Endothelial cell of umbilical vein (primary cell): Measurements from ENCODE around the gene STX8. TPM values are rescaled to one million over a fixed set of nuclear protein-coding genes. Genes with fewer than 3 reads are reported as not detected.

Source experiments
- BruUV-seq: library from RNA; stranded (reverse); fragments of 400-500 nt; replicated peaks from 2 replicates; lab custom pipeline; 2021; lab: Mats Ljungman, UMichigan
- CTCF ChIA-PET: fragments of 300-600, 350-600 bp; sonication (Branson Sonifier 250); formaldehyde crosslinking; loops from one replicate; lab custom pipeline; 2021; ENCODE audit warnings: antibody characterized with exemption, inconsistent platforms; lab: Charles Lee
- POLR2A ChIA-PET: fragments of 300-600, 350-600 bp; sonication (Branson Sonifier 250); formaldehyde crosslinking; loops from one replicate; lab custom pipeline; 2021; ENCODE audit warnings: antibody characterized with exemption, inconsistent platforms; lab: Charles Lee
- DNase-seq: peaks from one replicate; pipeline ENCODE4 v3.0.0-alpha.2; 2011; ENCODE audit warnings: low read depth, low spot score
- FAIRE-seq: peaks from 2 replicates; lab custom pipeline; 2011; peaks lifted over from hg19 to GRCh38; lab: Jason Lieb, UNC
- H2AFZ ChIP-seq: 2 replicates; pipeline ENCODE4 v1.6.0; 2012; ENCODE audit warnings: low read depth, low read length, control low read depth, inconsistent platforms
- H3K27ac ChIP-seq: 2 replicates; pipeline ENCODE4 v1.5.1; 2011; ENCODE audit warnings: low read depth, mild to moderate bottlenecking, control low read depth, low read length, moderate library complexity; ENCODE audit not compliant: insufficient read depth
- H3K27me3 ChIP-seq, 2 experiments: 2 replicates each; pipeline versions ENCODE4 v1.6.0 to v1.6.1; 2011; ENCODE audit warnings: low read length in 2 of 2, mixed read lengths in 1 of 2; ENCODE audit not compliant: control insufficient read depth in 2 of 2, insufficient read depth in 2 of 2
- H3K36me3 ChIP-seq, 2 experiments: 2 replicates in 1 of 2; 3 replicates in 1 of 2; pipeline ENCODE4 v1.5.1; 2011; ENCODE audit warnings: low read length in 2 of 2, mild to moderate bottlenecking in 1 of 2, moderate library complexity in 1 of 2; ENCODE audit not compliant: control insufficient read depth in 2 of 2, insufficient read depth in 2 of 2; ENCODE audit errors: extremely low read depth in 1 of 2
- H3K4me1 ChIP-seq: 3 replicates; pipeline ENCODE4 v1.5.1; 2011; ENCODE audit warnings: mild to moderate bottlenecking, low read length; ENCODE audit not compliant: control insufficient read depth, insufficient read depth; ENCODE audit errors: extremely low read depth
- H3K4me2 ChIP-seq: 2 replicates; pipeline ENCODE4 v1.6.1; 2011; ENCODE audit warnings: low read length, control low read depth, mixed read lengths; ENCODE audit not compliant: insufficient read depth
- H3K4me3 ChIP-seq, 3 experiments: fragments of 200-600 bp in 1 of 3; sonication (generic), shearing (Covaris generic) in 1 of 3; replicated peaks in 1 of 3; 2 replicates each; pipeline ENCODE4 v1.5.1; 2011 to 2016; ENCODE audit warnings: control low read depth in 3 of 3, low read length in 3 of 3, mild to moderate bottlenecking in 2 of 3, inconsistent platforms in 1 of 3, low read depth in 1 of 3, moderate library complexity in 1 of 3; ENCODE audit not compliant: insufficient read depth in 1 of 3
- H3K79me2 ChIP-seq: 2 replicates; pipeline ENCODE4 v1.6.0; 2012; ENCODE audit warnings: low read length, inconsistent platforms; ENCODE audit not compliant: control insufficient read depth, insufficient read depth
- H3K9ac ChIP-seq: replicated peaks from 2 replicates; pipeline ENCODE3; 2011; ENCODE audit warnings: low read length, control low read depth; ENCODE audit not compliant: insufficient read depth; ENCODE audit errors: extremely low read depth
- H3K9me1 ChIP-seq: replicated peaks from 3 replicates; pipeline ENCODE4 v1.6.0; 2011; ENCODE audit warnings: mild to moderate bottlenecking, low read length; ENCODE audit not compliant: control insufficient read depth, insufficient read depth; ENCODE audit errors: extremely low read depth
- H3K9me3 ChIP-seq: replicated peaks from 2 replicates; pipeline ENCODE4 v1.5.1; 2012; ENCODE audit warnings: low read length, inconsistent platforms; ENCODE audit not compliant: control insufficient read depth, insufficient read depth
- H4K20me1 ChIP-seq: replicated peaks from 2 replicates; pipeline ENCODE3; 2011; ENCODE audit warnings: mild to moderate bottlenecking, low read length; ENCODE audit not compliant: control insufficient read depth, insufficient read depth; ENCODE audit errors: extremely low read depth
- EZH2 ChIP-seq: IDR thresholded peaks from 2 replicates; pipeline ENCODE4 v1.6.1; 2012; ENCODE audit warnings: borderline replicate concordance, low read depth, mild to moderate bottlenecking, moderate library complexity, low read length, inconsistent platforms; ENCODE audit not compliant: severe bottlenecking
- FOS ChIP-seq: IDR thresholded peaks from 2 replicates; pipeline ENCODE4 v1.6.1; 2011; ENCODE audit warnings: mild to moderate bottlenecking, low read length, moderate library complexity, borderline replicate concordance; ENCODE audit not compliant: insufficient read depth
- GATA2 ChIP-seq: IDR thresholded peaks from 2 replicates; pipeline ENCODE4 v1.7.0; 2011; ENCODE audit warnings: low read depth, mild to moderate bottlenecking, moderate library complexity, mixed read lengths, low read length; ENCODE audit not compliant: insufficient read length, insufficient read depth
- JUN ChIP-seq: IDR thresholded peaks from 2 replicates; pipeline ENCODE4 v1.6.1; 2011; ENCODE audit warnings: borderline replicate concordance, low read depth; ENCODE audit not compliant: insufficient read length, insufficient read depth
- MYC ChIP-seq: IDR thresholded peaks from one replicate; pipeline ENCODE4 v1.6.1; 2011; ENCODE audit warnings: mild to moderate bottlenecking, low read depth, low read length
- POLR2A ChIP-seq: IDR thresholded peaks from 2 replicates; pipeline ENCODE4 v1.6.1; 2012; ENCODE audit warnings: low read depth, mild to moderate bottlenecking, control low read depth, low read length
- POLR2AphosphoS5 ChIP-seq: IDR thresholded peaks from 2 replicates; pipeline ENCODE4 v1.6.1; 2012; ENCODE audit warnings: low read depth, mild to moderate bottlenecking, control low read depth, low read length, moderate library complexity; ENCODE audit not compliant: insufficient read depth
- dilution Hi-C: fragments of 300-500 bp; cut with MboI; formaldehyde crosslinking; loops from one replicate; pipeline ENCODE4 v1.15.0; 2019; ENCODE audit warnings: low sequenced_read_pairs; ENCODE audit not compliant: extremely low pct_ligation_motif_present
- intact Hi-C: fragments of 100-400 bp; cut with micrococcal nuclease; formaldehyde crosslinking; loops from one replicate; pipeline ENCODE4 v1.10.0; 2022
- polyA plus RNA-seq, 4 experiments: library from polyadenylated mRNA; depleted of rRNA in 3 of 4; stranded (reverse) in 3 of 4; unstranded in 1 of 4; fragments of >200 nt; gene quantifications; 2 replicates each; pipeline versions ENCODE4 v1.2.1 to v1.2.3, GENCODE V29; 2011 to 2012; ENCODE audit warnings: missing spikeins in 1 of 4
- total RNA-seq: library from RNA; stranded (reverse); gene quantifications from 2 replicates; pipeline ENCODE4 v1.2.3, GENCODE V29; 2021
- TF ChIP-seq, protein P1 (sequence below), 2 donors: IDR thresholded peaks; 1 replicate in 1 of 2; 2 replicates in 1 of 2; pipeline ENCODE4 v1.5.1; 2011; ENCODE audit warnings: low read length in 2 of 2, mild to moderate bottlenecking in 2 of 2, moderate library complexity in 2 of 2, control low read depth in 1 of 2, inconsistent platforms in 1 of 2, low read depth in 1 of 2; ENCODE audit not compliant: insufficient read depth in 1 of 2; ENCODE audit errors: extremely low read depth in 1 of 2
- TF ChIP-seq, protein P2 (sequence below): IDR thresholded peaks from 2 replicates; pipeline ENCODE4 v1.6.1; 2011; ENCODE audit not compliant: insufficient read depth, insufficient read length

The STX8 gene
- total and polyA plus RNA-seq, 2 donors (not counting 3 experiments of a cell fraction or from before 2014, with no cell fraction given): 25.9 to 67.3 TPM

DNA sequence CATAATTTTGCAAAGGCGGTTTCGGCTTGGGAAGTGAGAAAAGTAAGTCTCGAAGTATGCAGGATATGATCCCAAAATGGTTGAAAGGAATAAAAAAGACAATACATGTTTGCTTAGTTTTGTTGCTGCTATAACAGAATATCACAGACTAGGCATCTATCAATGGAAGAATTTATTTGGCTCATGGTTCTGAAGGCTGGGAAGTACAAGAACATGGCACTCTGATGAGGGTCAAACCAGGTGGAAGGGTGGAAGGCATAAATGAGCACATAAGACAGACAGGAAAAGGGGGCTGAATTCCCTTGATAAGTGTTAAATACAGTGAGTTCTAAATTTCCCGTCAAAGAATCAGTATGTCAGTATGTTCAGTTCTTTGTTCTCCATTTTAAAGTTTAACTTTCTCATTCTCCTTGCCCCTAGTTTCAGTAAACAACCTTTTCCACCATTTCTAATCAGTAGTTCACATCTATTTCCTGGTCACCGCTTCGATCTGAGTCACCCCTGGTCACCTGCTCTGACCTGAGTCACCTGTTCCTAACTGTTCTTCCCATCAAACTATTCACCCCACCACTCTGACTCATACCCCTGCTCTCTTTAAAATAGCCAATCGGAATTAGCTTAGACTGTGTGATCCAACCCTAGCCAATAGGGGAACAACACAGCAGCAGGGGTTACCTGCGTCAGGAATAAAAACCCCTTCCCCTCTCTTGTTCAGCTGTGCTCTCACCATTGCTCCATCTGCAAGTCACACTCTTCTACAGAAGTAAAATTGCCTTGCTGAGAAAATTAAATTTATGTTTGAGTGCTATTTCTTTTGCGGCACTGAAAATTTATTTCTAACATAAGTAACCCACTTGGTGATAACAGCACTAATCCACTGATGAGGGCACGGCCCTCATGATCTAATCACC lies 240.8 kb downstream of the STX8 start:
- Histone ChIP-seq H3K27me3 (no peaks in the 10 kb centered on the region), H3K9me3 (no peaks in the 10 kb centered on the region), H2AFZ (no peak overlapping the region), H3K9ac (no peak overlapping the region), H3K79me2 (no peaks in the 10 kb centered on the region), H3K36me3 (no peaks in the 10 kb centered on the region), H3K9me1 (no peaks in the 10 kb centered on the region), H3K4me1 (no peaks in the 10 kb centered on the region), H4K20me1 (no peaks in the 10 kb centered on the region), H3K27ac (no peak overlapping the region), H3K4me2 (no peak overlapping the region), H3K4me3 (no peak overlapping the region)
- intact Hi-C loops (no loop called here), dilution Hi-C loops (no loop called here)
- ChIA-PET POLR2A (no interaction called here), CTCF (no interaction called here)
- FAIRE-seq: no peak
- no peak for DNase-seq
- no TSS peak for BruUV-seq
- no peak for TF ChIP-seq FOS
- TF ChIP-seq, protein P1, sequence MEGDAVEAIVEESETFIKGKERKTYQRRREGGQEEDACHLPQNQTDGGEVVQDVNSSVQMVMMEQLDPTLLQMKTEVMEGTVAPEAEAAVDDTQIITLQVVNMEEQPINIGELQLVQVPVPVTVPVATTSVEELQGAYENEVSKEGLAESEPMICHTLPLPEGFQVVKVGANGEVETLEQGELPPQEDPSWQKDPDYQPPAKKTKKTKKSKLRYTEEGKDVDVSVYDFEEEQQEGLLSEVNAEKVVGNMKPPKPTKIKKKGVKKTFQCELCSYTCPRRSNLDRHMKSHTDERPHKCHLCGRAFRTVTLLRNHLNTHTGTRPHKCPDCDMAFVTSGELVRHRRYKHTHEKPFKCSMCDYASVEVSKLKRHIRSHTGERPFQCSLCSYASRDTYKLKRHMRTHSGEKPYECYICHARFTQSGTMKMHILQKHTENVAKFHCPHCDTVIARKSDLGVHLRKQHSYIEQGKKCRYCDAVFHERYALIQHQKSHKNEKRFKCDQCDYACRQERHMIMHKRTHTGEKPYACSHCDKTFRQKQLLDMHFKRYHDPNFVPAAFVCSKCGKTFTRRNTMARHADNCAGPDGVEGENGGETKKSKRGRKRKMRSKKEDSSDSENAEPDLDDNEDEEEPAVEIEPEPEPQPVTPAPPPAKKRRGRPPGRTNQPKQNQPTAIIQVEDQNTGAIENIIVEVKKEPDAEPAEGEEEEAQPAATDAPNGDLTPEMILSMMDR (IDR thresholded peaks at IDR 0.05; ENCODE audit: extremely low read depth in 1 of 2, insufficient read depth in 1 of 2, low read depth in 1 of 2, low read length in 2 of 2): no peak
- TF ChIP-seq POLR2AphosphoS5: no peak
- no peak for TF ChIP-seq POLR2A
- no peak for TF ChIP-seq JUN
- TF ChIP-seq GATA2: no peak
- TF ChIP-seq EZH2: no peak
- TF ChIP-seq MYC: no peak
- TF ChIP-seq, protein P2, sequence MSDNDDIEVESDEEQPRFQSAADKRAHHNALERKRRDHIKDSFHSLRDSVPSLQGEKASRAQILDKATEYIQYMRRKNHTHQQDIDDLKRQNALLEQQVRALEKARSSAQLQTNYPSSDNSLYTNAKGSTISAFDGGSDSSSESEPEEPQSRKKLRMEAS: no peak
